ENCODE data around the gene SCRT2.

DNA sequence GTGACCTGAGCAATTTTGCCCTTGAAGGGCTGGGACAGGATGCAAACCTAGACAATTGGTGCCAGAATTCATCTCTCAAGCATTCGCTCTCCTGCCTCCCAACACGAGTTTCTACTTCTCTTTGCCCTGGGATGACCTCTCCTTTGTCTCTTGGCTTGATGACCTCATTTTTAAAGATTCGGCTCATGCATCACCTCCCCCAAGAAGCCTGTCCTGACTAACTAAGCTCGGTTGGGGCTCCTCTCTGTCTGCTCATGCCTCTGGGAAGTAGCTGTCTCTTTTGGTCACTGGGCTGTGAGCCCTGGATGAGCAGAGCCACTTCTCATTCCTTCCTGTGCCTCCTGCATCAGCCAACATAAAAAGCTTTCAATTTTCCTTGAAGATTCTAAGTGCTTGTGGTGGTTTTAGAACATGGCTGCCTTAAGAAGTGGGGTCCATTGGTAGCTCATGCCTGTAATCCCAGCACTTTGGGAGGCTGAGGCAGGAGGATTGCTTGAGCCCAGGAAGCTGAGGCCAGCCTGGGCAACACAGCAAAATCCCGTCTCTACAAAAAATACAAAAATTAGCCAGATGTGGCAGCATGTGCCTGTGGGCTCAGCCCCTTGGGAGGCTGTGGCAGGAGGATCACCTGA is 54.4 kb downstream of the SCRT2 start:
- TF ChIP-seq, protein P1, sequence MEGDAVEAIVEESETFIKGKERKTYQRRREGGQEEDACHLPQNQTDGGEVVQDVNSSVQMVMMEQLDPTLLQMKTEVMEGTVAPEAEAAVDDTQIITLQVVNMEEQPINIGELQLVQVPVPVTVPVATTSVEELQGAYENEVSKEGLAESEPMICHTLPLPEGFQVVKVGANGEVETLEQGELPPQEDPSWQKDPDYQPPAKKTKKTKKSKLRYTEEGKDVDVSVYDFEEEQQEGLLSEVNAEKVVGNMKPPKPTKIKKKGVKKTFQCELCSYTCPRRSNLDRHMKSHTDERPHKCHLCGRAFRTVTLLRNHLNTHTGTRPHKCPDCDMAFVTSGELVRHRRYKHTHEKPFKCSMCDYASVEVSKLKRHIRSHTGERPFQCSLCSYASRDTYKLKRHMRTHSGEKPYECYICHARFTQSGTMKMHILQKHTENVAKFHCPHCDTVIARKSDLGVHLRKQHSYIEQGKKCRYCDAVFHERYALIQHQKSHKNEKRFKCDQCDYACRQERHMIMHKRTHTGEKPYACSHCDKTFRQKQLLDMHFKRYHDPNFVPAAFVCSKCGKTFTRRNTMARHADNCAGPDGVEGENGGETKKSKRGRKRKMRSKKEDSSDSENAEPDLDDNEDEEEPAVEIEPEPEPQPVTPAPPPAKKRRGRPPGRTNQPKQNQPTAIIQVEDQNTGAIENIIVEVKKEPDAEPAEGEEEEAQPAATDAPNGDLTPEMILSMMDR (conservative IDR thresholded peaks at IDR 0.05 in 1 of 2, IDR thresholded peaks at IDR 0.05 in 1 of 2; ENCODE audit: extremely low read depth in 1 of 2, insufficient read depth in 1 of 2, low read depth in 1 of 2, low read length in 2 of 2): no peak
- TF ChIP-seq EZH2 (IDR thresholded peaks at IDR 0.05; ENCODE audit: borderline replicate concordance, low read length): no peak
